Lung (tissue), 12 donors: ENCODE measurements around the gene DTX4. TPM values are rescaled to one million over a fixed set of nuclear protein-coding genes. Genes with fewer than 3 reads are reported as not detected.
A peak's percentile ranks its signal among the peaks of the same experiment; 100 is the strongest.

Experiments used
- ATAC-seq: fragments of 200-7000 bp; cut with Tn5 transposase; one replicate; pipeline ENCODE4 v1.9.1; 2020; ENCODE audit warnings: moderate number of reproducible peaks; ENCODE audit not compliant: insufficient read depth, low FRiP score
- DNase-seq, 3 donors: peaks; one replicate each; pipeline ENCODE4 v3.0.0-alpha.2; 2013 to 2017
- H3K27ac ChIP-seq, 2 donors: one replicate each; pipeline ENCODE4 v1.5.1; 2013; ENCODE audit warnings: mild to moderate bottlenecking in 2 of 2, moderate library complexity in 2 of 2, control low read depth in 1 of 2, inconsistent platforms in 1 of 2, low read depth in 1 of 2, low read length in 1 of 2
- H3K27me3 ChIP-seq, 3 donors: one replicate each; pipeline ENCODE4 v1.5.1; 2013; ENCODE audit warnings: low read length in 2 of 3; ENCODE audit not compliant: control insufficient read depth in 3 of 3, insufficient read depth in 3 of 3
- H3K36me3 ChIP-seq, 4 donors: one replicate each; pipeline ENCODE4 v1.5.1; 2013; ENCODE audit warnings: low read length in 4 of 4, mild to moderate bottlenecking in 1 of 4, moderate library complexity in 1 of 4; ENCODE audit not compliant: control insufficient read depth in 4 of 4, insufficient read depth in 4 of 4
- H3K4me1 ChIP-seq, 5 donors: one replicate each; pipeline ENCODE4 v1.5.1; 2013; ENCODE audit warnings: low read length in 5 of 5, mild to moderate bottlenecking in 2 of 5, moderate library complexity in 1 of 5; ENCODE audit not compliant: control insufficient read depth in 5 of 5, insufficient read depth in 5 of 5
- H3K4me3 ChIP-seq: one replicate; pipeline ENCODE4 v1.5.1; 2013; ENCODE audit warnings: mild to moderate bottlenecking, control low read depth, moderate library complexity
- H3K9ac ChIP-seq, 2 donors: one replicate each; pipeline ENCODE4 v1.5.1; 2013; ENCODE audit warnings: low read length in 2 of 2, control low read depth in 1 of 2; ENCODE audit not compliant: insufficient read depth in 1 of 2
- H3K9me3 ChIP-seq, 4 donors: one replicate each; pipeline ENCODE4 v1.5.1; 2013; ENCODE audit warnings: low read length in 3 of 4, mild to moderate bottlenecking in 1 of 4, moderate library complexity in 1 of 4; ENCODE audit not compliant: control insufficient read depth in 4 of 4, insufficient read depth in 3 of 4
- WGBS, 2 donors: extraction: QIAGEN DNeasy Blood & Tissue Kit; methylation state at CpG; one replicate each; pipeline ENCODE4 v1.1.7; 2013; 5-methylcytosine and 5-hydroxymethylcytosine counted together
- polyA plus RNA-seq, 2 donors: library from polyadenylated mRNA; stranded (reverse); fragments of 200-250 nt; gene quantifications; one replicate each; pipeline ENCODE4 v1.2.1, GENCODE V29; 2013
- total RNA-seq, 2 donors: library from RNA; depleted of rRNA in 1 of 2; stranded (reverse); fragments of >200 nt in 1 of 2; gene quantifications; one replicate each; pipeline ENCODE4 v1.2.1, GENCODE V29; 2014 to 2021
- TF ChIP-seq, protein P1 (sequence below): IDR thresholded peaks from 2 replicates; pipeline ENCODE4 v1.5.1; 2012; ENCODE audit warnings: mild to moderate bottlenecking; ENCODE audit errors: control extremely low read depth, extremely low read depth
- donor health status: control.
- donor health status: control.
- donor health status: Bipolar disorder and iron deficiency.
- donor health status: healthy.
- donor health status: DM: yes; HTN: yes; CAD: no.

The DTX4 gene
- total and polyA plus RNA-seq, 4 donors, result 14.7 to 51.6 (median 34.8) TPM

DNA sequence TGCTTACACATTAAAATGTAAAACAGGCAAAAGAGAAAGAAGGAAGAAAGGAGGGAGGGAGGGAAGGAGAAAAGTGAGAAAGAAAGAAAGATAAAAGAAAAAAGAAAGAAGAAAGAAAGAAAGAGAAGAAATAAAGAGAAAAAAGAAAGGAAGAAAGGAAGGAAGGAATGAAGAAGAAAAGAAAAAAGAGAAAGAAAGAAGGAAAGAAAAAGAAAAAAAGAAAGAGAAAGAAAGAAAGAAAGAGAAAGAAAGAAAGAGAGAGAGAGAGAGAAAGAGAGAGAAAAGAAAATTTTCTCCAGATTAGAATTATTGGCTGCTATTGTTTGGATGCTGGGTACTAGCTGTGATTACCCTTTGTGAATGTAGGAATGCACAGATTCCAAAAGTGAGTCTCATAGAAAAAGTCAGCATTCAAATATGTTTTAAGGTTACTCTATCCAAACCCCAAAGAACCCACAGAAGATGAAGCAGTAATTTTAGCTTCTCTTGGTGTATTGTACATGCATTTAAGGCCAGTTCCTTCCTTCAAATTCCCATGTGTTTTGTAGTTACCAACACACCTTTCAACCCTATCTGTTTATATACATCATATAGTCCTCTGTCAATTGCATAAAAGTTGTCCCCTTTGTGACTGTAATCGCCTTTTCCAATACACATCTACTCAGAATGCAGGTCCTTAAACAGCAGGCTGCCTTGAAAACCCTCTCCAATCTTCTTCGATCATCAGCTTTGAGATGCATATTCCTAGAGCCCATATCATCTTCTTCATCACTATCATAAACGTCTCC, 30.1 kb upstream of the DTX4 start:
- H3K36me3 ChIP-seq, result peaks cover 0 to 5% (median under 1%) of the 10 kb centered on the region in 4 donors
- peak overlapping the region; percentile 48 to 98 for H3K27ac ChIP-seq
- peaks cover 0 to 39% (median 9%) of the 10 kb centered on the region in 5 donors for H3K4me1 ChIP-seq
- H3K27me3 ChIP-seq, result no peaks in the 10 kb centered on the region
- H3K9ac ChIP-seq, result peak overlapping the region; percentile 7 to 93
- TF ChIP-seq, protein P1, sequence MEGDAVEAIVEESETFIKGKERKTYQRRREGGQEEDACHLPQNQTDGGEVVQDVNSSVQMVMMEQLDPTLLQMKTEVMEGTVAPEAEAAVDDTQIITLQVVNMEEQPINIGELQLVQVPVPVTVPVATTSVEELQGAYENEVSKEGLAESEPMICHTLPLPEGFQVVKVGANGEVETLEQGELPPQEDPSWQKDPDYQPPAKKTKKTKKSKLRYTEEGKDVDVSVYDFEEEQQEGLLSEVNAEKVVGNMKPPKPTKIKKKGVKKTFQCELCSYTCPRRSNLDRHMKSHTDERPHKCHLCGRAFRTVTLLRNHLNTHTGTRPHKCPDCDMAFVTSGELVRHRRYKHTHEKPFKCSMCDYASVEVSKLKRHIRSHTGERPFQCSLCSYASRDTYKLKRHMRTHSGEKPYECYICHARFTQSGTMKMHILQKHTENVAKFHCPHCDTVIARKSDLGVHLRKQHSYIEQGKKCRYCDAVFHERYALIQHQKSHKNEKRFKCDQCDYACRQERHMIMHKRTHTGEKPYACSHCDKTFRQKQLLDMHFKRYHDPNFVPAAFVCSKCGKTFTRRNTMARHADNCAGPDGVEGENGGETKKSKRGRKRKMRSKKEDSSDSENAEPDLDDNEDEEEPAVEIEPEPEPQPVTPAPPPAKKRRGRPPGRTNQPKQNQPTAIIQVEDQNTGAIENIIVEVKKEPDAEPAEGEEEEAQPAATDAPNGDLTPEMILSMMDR, result no peak
- DNase-seq (peak in 1 of 3 donors; percentile 23), ATAC-seq (no peak)
- peak overlapping the region; percentile 92 for H3K4me3 ChIP-seq
- no peaks in the 10 kb centered on the region for H3K9me3 ChIP-seq
- WGBS, 2 donors, result 2 to 4% methylated on average over 3 of the region's 3 CpGs

DNA sequence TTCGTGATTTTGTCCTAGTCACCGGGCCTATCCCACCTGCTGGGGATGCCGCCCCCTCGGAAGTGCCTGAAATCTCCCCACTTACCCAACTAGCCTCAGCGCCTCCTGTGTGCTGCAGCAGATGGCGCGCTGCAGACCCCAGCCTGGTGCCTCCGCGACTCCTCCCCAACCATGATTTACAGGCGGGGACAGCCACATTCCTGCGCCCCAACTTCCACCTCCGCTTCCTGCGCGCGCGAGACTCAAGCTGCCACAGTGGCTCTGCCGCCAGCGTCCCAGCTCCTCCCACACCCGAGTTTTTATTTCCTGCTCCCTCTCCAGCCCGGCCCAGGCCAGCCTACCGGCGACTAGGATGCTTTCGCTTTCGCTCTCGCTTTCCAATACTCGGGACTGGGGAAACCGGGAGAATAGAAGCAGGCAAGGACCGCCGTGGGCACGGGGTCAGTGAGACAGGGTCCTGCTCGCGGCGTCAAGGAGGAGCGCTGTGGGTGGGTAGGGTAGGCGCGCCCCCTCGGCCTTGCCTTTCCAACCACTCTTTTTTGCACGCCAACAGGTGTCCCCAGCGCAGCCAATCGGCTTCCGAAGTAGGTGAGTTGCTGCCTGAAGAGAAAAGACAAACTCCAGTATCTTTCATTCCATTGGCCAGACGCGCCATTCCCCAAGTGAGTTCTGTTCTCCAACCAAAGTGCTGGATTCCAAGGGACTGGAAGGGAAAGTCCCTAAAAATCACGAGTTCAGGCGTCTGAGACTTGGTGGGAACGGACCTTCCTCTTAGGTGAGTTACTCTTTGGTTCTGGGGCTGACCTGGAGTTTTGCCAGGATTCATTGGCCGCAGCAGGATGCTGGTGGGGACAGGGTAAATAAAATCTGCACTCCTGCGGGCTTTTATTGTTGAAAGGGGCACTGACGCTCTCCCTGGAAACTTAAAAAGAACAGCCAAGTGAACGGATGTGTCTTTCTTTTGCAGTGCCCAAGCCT, 29.1 kb upstream of the DTX4 start, which contains the start of gene FAM111A:
FAM111A (plus strand) TSS at position 327 of the 978 bp plus-strand sequence. CDS start 6,017 bp downstream, outside the sequence.
- ATAC-seq (peak; percentile 93), DNase-seq (peak; percentile 92 to 95 (median 95))
- TF ChIP-seq, protein P1, result no peak
- peak within 1 kb of the TSS; percentile 33 to 93 for H3K9ac ChIP-seq
- H3K27me3 ChIP-seq, result no peaks in the 10 kb centered on the region
- WGBS, 2 donors, result 0% methylated on average over 50 of the region's 50 CpGs
- H3K4me1 ChIP-seq, result peaks cover 0 to 43% (median 9%) of the 10 kb centered on the region in 5 donors
- H3K36me3 ChIP-seq, result peaks cover 0 to 6% (median under 1%) of the 10 kb centered on the region in 4 donors
- no peaks in the 10 kb centered on the region for H3K9me3 ChIP-seq
- H3K4me3 ChIP-seq, result peak within 1 kb of the TSS; percentile 92
- H3K27ac ChIP-seq, result peak within 1 kb of the TSS; percentile 54 to 98

DNA sequence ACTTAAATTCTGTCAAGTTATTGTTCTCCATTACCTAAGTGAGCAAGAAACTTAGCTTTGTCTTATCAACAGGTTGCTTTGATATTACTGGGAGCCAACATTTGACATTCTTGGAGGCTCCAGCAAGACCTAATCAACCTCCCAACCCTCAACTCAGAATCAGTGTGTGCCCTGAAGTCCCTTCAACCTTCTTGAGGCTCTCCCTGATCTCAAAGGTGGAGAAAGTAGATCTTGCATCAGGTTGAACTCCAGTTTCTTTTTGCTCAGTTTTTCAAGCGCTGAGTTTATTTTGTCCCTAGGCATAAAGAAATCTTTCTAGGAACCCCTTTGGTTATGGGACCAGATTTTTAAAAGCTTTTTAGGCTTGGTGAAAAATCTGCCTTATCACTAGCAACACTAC, 27.8 kb upstream of the DTX4 start:
- no peak for ATAC-seq
- TF ChIP-seq, protein P1, result no peak
- H3K27me3 ChIP-seq, result no peaks in the 10 kb centered on the region
- H3K27ac ChIP-seq, result peak overlapping the region; percentile 66 to 85
- H3K4me1 ChIP-seq, result peaks cover 0 to 43% (median 9%) of the 10 kb centered on the region in 5 donors
- H3K9ac ChIP-seq, result peak overlapping the region in 1 of 2 donors; percentile 93
- DNase-seq, result peak in 1 of 3 donors; percentile 15
- WGBS, 2 donors, result 70 to 89% methylated on average over 1 of the region's 1 CpG
- H3K4me3 ChIP-seq, result no peak overlapping the region
- peaks cover 0 to 13% (median 0%) of the 10 kb centered on the region in 4 donors for H3K36me3 ChIP-seq
- no peaks in the 10 kb centered on the region for H3K9me3 ChIP-seq
